A204.1 (cell line): ENCODE results near the gene GPBP1L1.
"Not testable (repeated sequence)": the region's sequence is repeated elsewhere in the genome, so short reads cannot be mapped to it uniquely, and the experiment has no call there.

Source experiments
- FAIRE-seq: peaks from 2 replicates; lab custom pipeline; 2012; peaks lifted over from hg19 to GRCh38; lab: Jason Lieb, UNC

The GPBP1L1 gene

GRCh38 chr1:45630429-45630828 lies 55.9 kb downstream of the GPBP1L1 start:
- no peak for FAIRE-seq

DNA sequence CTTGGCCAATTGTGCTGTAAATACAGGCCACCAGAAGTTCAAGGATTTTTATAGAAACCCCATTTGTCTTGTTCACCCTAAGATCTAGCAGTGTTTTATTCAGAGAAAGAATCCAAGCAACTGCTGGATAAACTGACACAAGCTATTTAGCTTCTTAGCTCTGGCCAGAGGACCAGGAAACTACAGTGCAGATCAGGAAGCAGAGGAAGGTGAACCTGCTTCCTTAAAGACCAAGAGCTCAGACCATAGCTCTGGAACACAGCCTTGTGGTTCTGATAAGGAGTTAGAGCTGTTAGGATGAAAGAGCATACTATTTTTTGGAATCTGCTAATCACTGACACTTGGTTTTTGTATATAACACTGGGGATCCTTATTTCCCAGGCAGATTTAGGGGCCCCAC lies 57.3 kb downstream of the GPBP1L1 start:
- no peak for FAIRE-seq

GRCh38 chr1:45623972-45624371 lies 62.4 kb downstream of the GPBP1L1 start, which contains the start of gene CCDC17:
TSS of gene CCDC17 (minus strand) at chr1:45624054. CDS start at chr1:45623909, 145 bp downstream.
- FAIRE-seq: no peak

DNA sequence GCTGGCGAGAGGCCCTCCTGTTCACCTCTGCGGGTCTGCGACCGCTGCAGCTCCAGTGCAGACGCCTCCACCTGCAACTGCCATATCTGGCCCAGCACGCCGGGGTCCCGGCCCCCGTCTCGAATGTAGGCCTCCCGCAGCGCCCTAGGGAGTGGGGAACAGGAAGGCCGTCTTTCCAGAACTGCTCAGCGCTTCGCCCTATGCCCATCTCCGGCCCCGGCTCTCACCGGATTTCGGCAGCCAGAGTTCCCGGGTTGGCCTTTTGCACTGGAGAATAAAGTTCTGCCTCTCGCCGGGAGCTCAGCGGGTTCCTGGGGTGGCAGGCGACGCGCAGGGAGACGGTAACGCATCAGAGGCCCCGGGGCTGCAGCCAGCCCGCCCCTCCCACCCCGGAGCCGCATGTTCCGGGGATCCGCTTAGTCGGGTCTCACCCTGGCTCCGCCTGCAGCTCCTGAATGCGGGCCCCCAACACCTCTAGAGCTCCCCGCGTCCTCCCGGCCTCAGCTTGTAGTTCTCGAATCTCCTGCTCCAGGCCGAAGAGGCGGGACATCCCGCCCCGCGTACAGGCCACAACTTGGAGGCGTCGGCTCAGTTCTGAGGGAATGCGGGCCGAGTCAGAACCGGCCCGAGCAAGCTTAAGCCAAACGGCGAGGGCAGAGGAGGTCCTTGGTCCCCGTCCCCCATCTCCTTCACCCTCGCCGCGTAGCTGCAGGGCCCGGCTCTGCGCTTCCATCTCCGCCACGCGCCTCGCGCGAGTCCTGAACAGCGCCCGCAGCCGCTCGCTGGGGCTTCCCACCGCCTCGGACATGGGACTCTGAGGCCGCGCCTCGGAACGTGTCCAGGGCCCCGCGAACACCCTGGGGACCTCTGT lies 63.6 kb downstream of the GPBP1L1 start:
- no peak for FAIRE-seq

- no peak for FAIRE-seq
Measured at GRCh38 chr1:45621895-45622523, 64.3 kb downstream of the GPBP1L1 start.

GRCh38 chr1:45621501-45621836 lies 64.9 kb downstream of the GPBP1L1 start:
- FAIRE-seq: no peak

DNA sequence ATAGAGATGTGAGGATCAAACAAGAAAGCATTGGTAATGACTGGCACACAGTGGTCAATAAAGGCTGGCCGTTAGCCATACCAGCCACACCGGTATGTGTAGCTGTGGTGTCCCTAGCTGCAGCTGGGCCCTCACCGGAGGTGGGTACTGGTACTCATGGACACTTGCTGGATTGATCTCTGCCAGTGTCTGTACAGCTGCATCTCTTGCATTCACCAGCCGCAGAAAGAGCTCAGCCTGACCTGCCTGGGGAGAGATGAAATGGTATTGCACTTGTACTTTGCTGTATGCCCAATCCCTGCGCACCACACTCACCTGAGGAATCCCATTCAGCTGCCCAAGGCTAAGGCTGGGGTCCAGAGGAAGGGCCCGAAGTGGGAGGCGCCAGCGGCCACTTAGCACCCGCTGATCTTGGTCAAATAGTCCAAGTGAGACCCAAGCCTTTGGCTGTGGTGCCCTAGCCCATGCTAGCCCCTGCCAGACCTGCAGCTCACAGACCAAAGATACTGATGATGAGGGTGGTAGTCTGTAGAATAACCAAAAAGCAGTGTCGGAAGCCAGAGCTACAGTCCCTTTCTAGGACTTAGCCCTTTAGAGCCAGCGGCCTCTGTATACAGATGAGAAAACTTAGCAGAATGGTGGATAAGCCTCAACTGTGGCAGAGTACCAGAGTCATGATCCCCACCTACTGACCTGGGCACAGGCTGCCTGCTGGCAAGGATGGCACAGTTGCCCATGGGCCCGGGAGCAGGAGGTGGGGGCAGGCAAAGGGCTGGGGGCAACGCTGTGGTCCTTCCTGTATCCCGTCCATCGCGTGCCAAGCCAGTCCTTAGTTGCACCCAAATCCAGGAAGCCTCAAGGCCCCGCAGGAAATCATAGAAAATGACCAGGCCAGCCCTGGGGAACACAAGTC lies 65.5 kb downstream of the GPBP1L1 start:
- FAIRE-seq: no peak

DNA sequence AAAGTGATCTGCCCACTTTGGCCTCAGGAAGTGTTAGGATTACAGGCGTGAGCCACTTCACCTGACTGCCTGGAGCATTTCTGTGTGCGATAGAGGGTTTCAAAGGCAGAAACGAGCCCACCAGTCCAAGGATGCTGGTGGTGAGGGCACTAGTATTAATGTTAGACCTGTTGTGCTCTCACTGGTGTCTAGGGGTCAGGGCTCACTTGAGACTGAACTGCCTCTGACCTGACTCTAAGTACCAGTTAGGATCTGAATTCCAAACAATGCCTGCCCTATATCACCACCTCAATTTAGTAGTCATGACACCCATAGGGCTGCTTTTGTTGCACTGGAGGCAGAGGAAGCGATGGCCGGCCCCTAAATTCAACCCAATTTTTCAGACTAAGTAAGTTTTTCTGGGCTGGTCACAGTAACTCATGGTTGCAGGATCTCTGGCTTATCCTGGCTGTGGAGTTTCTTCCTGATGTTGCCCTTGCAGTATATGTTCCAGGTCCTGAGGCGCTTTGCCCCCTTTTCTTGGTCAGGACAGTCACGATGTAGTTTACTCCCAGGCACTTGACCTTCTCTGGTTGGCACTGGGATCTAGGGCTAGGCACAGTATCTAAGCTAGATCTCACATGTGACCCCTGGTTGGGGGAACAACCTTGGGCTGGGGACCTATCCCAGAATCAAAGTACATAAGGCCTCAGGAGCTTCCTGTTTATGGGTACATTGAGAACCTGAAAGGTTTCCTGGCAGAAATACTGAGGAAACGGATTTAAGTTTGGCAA lies 67.0 kb downstream of the GPBP1L1 start:
- no peak for FAIRE-seq

DNA sequence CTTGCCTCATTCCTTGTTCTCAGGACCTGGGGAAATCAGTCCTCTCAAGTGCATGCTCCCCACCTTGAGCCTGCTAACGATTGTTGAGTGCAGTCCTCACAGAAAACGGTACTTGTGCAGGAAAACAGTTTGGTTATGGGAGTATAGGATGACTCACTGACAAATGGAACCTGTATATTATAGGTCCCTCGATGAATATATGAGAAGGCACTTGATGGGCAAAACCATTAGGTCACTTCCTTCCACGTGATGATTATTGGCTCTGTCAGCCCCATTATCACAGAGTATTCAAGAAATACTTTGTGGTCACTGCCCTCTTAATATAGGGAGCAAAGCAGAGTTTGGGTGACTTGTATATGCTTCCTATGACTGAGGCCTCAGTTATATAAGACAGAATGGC lies 68.7 kb downstream of the GPBP1L1 start:
- no peak for FAIRE-seq

DNA sequence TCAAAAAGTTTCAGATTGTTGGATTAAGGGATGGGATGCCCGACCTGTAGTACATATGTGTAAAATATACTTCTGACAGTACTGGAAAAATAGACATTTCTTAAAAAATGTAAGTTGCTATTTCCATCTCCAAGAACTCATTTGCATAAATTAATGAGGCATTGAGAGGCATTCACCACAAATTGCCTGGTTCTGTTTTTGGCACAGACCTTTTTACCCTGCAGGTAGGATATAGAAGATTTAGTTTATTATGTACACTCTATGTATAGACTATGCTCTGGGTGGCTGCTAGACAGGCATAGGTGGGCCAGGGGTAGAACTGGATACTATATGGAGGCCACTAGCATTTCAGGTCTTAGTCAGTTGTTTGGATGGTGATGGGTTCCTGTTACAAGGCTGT lies 70.4 kb downstream of the GPBP1L1 start:
- FAIRE-seq: no peak

GRCh38 chr1:45612941-45613579 lies 73.3 kb downstream of the GPBP1L1 start:
- FAIRE-seq: no peak

- no peak for FAIRE-seq
Measured at GRCh38 chr1:45610589-45611226, 75.6 kb downstream of the GPBP1L1 start.

DNA sequence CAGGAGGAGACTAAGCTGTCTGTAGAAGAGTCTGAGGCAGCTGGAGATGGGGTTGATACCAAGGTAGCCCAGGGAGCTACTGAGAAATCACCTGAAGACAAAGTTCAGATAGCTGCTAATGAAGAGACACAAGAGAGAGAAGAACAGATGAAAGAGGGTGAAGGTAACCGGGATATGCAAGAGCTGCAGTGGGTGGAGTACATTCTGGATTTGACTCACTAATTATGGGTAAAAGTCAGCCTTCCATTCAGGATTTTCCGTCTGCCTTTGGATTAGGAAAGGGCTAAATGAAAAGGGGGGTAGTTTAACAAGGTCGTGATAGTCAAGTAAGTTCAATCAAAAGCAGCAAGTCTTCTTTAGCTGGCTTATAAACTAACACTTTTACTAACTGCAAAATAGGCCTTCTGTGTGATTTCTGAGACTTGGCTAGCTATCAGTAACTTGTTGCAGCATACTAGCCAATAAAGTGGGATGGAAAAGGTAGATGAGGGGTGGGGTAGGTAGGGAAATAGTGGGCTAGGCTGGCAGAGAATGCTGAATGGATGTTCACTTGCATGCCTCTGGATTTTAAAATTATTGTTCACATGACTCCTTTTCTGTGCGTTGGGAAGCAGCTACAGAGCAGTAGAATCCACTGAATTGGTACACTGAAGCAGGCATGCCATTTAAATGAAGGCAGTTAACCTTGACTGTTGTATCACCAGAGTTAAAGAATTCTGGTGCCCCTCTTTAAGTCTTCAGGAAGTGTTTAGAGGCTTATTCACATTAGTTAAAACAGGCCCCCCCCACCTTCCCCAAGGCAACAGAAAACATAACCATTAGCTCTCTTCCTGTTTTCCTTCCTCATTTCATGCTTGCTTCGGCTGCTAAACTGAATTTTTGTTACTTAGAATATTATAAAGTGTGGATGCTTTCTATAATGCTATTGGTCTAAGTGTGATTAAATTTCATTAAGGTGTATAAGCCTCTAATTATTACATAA lies 77.9 kb downstream of the GPBP1L1 start:
- no peak for FAIRE-seq

- FAIRE-seq: no peak
Measured at GRCh38 chr1:45607404-45608074, 78.8 kb downstream of the GPBP1L1 start.

DNA sequence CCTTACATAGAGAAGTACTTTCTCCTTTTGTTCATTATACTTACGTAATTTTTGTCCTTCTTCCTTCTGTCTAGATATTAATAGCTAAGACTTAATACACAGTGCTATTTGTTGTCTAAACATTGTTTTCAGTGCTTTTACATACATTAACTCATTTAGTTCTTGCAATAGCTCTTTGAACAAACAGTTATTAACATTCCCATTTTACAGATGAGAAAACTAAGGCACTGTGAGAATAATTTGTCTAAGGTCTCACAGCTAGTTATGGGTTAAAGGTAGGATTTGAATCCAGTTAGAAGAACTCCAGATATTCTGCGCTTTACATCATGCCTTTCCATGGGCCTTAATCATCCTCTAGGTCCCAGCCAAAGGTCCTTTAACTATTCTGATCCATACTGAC lies 82.1 kb downstream of the GPBP1L1 start:
- no peak for FAIRE-seq

- not testable (repeated sequence) for FAIRE-seq
Measured at GRCh38 chr1:45596765-45597164, 89.6 kb downstream of the GPBP1L1 start.

DNA sequence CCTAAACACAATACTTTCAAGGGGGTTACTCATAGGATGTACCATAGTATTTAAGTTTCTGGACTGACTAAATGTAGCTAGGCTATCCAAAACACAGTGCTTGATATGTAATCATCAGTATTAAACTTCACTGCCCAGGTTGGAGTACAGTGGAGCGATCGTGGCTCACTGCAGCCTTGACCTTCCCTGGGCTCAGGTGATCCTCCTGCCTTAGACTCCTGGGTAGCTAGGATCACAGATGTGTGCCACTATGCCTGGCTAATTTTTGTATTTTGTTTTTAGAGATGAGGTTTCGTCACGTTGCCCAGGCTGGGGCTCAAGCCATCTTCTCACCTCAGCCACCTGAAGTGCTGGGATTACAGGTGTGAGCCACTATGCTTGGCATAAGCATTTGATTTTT lies 91.9 kb downstream of the GPBP1L1 start:
- FAIRE-seq: no peak

DNA sequence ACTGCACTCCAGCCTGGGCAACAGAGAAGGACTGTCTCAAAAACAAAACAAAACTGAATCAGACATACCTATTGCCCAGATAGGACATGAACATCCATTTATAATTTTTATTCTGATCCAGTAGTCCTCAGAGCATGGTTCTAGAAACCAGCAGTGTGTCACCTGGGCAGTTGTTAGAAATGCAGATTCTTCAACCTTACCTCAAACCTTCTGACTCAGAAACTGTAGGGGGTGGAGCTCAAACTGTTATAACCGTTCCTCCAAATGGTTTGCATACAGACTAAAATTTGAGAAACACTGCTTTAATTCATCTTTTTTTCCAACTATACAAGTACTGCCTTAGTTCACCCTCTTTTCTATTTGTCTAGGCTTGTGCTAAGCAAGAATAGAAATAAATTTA lies 96.5 kb downstream of the GPBP1L1 start:
- no peak for FAIRE-seq

DNA sequence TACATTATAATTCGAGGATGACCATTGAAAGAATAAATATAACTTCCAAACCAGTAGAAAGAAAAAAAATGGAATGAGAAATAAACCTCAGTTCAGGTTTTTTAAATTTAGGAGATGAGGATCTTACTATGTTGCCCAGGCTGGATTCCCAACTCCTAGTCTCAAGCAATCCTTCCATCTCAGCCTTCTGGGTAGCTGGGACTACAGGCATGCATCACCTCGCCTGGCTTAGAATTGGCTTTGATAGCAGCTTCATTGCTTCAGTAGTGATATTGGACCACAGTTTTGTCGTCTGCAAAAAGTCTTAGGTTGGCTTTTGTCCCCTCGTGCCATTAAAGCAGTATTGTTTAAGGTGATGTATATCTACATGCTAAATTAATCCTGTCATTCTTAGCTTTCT lies 99.6 kb downstream of the GPBP1L1 start:
- FAIRE-seq: no peak
